ENCODE data around the gene SYNDIG1. TPM values are rescaled to one million over a fixed set of nuclear protein-coding genes. Genes with fewer than 3 reads are reported as not detected.

SYNDIG1 gene
- total RNA-seq, 2 experiments from 2014 or later: not detected

- BruUV-seq (replicated peaks): no TSS peak
- no peaks in the 10 kb centered on the region for H4K20me1 ChIP-seq (ENCODE audit: insufficient read depth, low read length)
- no peaks in the 10 kb centered on the region for H3K9me3 ChIP-seq (ENCODE audit: low read length)
- no peak overlapping the region for H2AFZ ChIP-seq (ENCODE audit: low read length)
- ChIA-PET CTCF (ENCODE audit: unreplicated experiment) (no interaction called here), POLR2A (interaction anchor here (0.7 to 1.1 kb wide), 2 partner anchors 9 to 66 kb away, joined by 4 read pairs; no protein-coding TSS in a partner anchor)
- H3K4me2 ChIP-seq (ENCODE audit: low read length): no peak overlapping the region
- no peaks in the 10 kb centered on the region for H3K9me2 ChIP-seq (ENCODE audit: insufficient read depth, low read length)
- H3K79me2 ChIP-seq (ENCODE audit: insufficient read depth, low read depth, low read length): no peaks in the 10 kb centered on the region
- H3K4me3 ChIP-seq (ENCODE audit: low read depth, low read length, poor library complexity, severe bottlenecking): no peak overlapping the region
- no peak overlapping the region for H3K27ac ChIP-seq (ENCODE audit: low read depth, low read length, poor library complexity, severe bottlenecking)
- intact Hi-C loops (cut with micrococcal nuclease; ENCODE audit: unreplicated experiment): no loop called here
- DNase-seq (ENCODE audit: low spot score): no peak
- peaks cover under 1% of the 10 kb centered on the region for H3K4me1 ChIP-seq (ENCODE audit: insufficient read depth, low read length, poor library complexity, severe bottlenecking)
- TF ChIP-seq EZH2phosphoT487 (IDR thresholded peaks at IDR 0.05; ENCODE audit: borderline replicate concordance, low read depth, low read length) (no peak), CTCF (conservative IDR thresholded peaks at IDR 0.05; ENCODE audit: low read length) (no peak)
- no peaks in the 10 kb centered on the region for H3K36me3 ChIP-seq (ENCODE audit: insufficient read depth, low read length)
Measured at GRCh38 chr20:24643731-24644626, 174.6 kb downstream of the SYNDIG1 start.

GRCh38 chr20:24646321-24646720 lies 176.9 kb downstream of the SYNDIG1 start:
- no peaks in the 10 kb centered on the region for H3K9me2 ChIP-seq (ENCODE audit: insufficient read depth, low read length)
- no peaks in the 10 kb centered on the region for H3K79me2 ChIP-seq (ENCODE audit: insufficient read depth, low read depth, low read length)
- no peak overlapping the region for H3K27ac ChIP-seq (ENCODE audit: low read depth, low read length, poor library complexity, severe bottlenecking)
- intact Hi-C loops (cut with micrococcal nuclease; ENCODE audit: unreplicated experiment): no loop called here
- CTCF ChIA-PET (ENCODE audit: unreplicated experiment): no interaction called here
- H3K9me3 ChIP-seq (ENCODE audit: low read length): no peaks in the 10 kb centered on the region
- H4K20me1 ChIP-seq (ENCODE audit: insufficient read depth, low read length): no peaks in the 10 kb centered on the region
- peaks cover 7% of the 10 kb centered on the region for H3K4me1 ChIP-seq (ENCODE audit: insufficient read depth, low read length, poor library complexity, severe bottlenecking)
- DNase-seq (ENCODE audit: low spot score): no peak
- H3K4me3 ChIP-seq (ENCODE audit: low read depth, low read length, poor library complexity, severe bottlenecking): no peak overlapping the region
- no peak overlapping the region for H2AFZ ChIP-seq (ENCODE audit: low read length)
- TF ChIP-seq CTCF (conservative IDR thresholded peaks at IDR 0.05; ENCODE audit: low read length) (no peak), EZH2phosphoT487 (IDR thresholded peaks at IDR 0.05; ENCODE audit: borderline replicate concordance, low read depth, low read length) (no peak)
- no peak overlapping the region for H3K4me2 ChIP-seq (ENCODE audit: low read length)
- BruUV-seq (replicated peaks): no TSS peak
- H3K36me3 ChIP-seq (ENCODE audit: insufficient read depth, low read length): no peaks in the 10 kb centered on the region
- POLR2A ChIA-PET: no interaction called here

GRCh38 chr20:24647713-24648112 lies 178.3 kb downstream of the SYNDIG1 start:
- H3K4me3 ChIP-seq (ENCODE audit: low read depth, low read length, poor library complexity, severe bottlenecking): no peak overlapping the region
- BruUV-seq (replicated peaks): no TSS peak
- no peaks in the 10 kb centered on the region for H3K79me2 ChIP-seq (ENCODE audit: insufficient read depth, low read depth, low read length)
- no peak overlapping the region for H3K27ac ChIP-seq (ENCODE audit: low read depth, low read length, poor library complexity, severe bottlenecking)
- TF ChIP-seq EZH2phosphoT487 (IDR thresholded peaks at IDR 0.05; ENCODE audit: borderline replicate concordance, low read depth, low read length) (no peak), CTCF (conservative IDR thresholded peaks at IDR 0.05; ENCODE audit: low read length) (no peak)
- ChIA-PET CTCF (ENCODE audit: unreplicated experiment) (no interaction called here), POLR2A (interaction anchor here (0.6 kb wide), 1 partner anchor 8 kb away, joined by 3 read pairs; no protein-coding TSS in a partner anchor)
- no peaks in the 10 kb centered on the region for H3K36me3 ChIP-seq (ENCODE audit: insufficient read depth, low read length)
- H3K4me1 ChIP-seq (ENCODE audit: insufficient read depth, low read length, poor library complexity, severe bottlenecking): peaks cover 7% of the 10 kb centered on the region
- no peak for DNase-seq (ENCODE audit: low spot score)
- H3K4me2 ChIP-seq (ENCODE audit: low read length): no peak overlapping the region
- H4K20me1 ChIP-seq (ENCODE audit: insufficient read depth, low read length): no peaks in the 10 kb centered on the region
- H3K9me2 ChIP-seq (ENCODE audit: insufficient read depth, low read length): no peaks in the 10 kb centered on the region
- H2AFZ ChIP-seq (ENCODE audit: low read length): no peak overlapping the region
- intact Hi-C loops (cut with micrococcal nuclease; ENCODE audit: unreplicated experiment): no loop called here
- no peaks in the 10 kb centered on the region for H3K9me3 ChIP-seq (ENCODE audit: low read length)
